Activated CD4-positive, alpha-beta T cell treated with anti-CD3 and anti-CD28 coated beads, Interleukin-10, Interleukin-2, amounts not matched to agents 100 ng/mL and 50 ng/mL, durations not matched to agents 16 hours and 8 hours (primary cell): Measurements from ENCODE around the gene MEAK7.
"Not testable (repeated sequence)": the region's sequence is repeated elsewhere in the genome, so short reads cannot be mapped to it uniquely, and the experiment has no call there.

ENCODE experiments used
- DNase-seq: peaks from one replicate; pipeline ENCODE4 v3.0.0-alpha.2; 2020

Gene MEAK7

DNA sequence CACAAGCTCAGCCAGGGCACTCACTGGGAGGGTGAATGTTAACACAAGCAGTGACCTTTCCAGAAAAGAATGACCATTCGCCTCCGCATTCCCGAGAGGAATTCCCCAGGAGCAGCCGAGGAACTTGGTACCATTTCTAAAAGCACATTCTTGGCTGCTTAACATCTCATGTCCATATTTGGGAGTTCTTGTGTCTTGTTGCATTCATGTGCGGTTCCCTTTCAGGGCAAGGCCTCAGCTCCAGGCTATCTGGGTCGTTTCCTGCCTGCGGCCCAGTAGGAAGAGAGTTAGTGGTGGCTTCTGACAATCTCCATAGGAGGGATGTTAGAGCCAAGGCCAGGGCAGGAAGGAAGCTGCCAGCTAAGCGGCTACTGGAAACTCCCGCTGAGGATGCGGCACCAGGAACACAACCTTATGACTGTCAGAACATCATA, 27.8 kb upstream of the MEAK7 start:
- no peak for DNase-seq

DNA sequence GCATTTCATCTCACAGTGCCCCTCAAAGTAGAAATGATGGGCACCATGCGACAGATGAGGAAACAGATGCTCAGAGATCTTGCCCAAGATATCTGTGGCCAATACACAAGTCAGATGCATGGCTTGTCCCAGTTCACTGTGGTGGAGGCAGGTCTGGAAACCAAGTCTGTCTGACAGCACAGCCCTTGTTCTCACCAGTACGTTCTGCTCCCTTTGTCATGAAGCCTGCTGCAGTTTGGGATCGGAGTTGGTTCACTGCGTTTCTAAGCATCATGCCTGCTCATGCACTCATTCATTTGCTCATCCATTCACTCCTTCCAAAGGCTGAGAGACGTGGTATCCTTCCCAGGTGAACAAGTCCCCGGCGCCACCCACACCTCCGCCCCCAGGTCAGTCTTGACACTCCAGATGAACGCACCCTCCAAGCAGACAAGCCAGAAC, 27.2 kb upstream of the MEAK7 start:
- DNase-seq, result no peak

DNA sequence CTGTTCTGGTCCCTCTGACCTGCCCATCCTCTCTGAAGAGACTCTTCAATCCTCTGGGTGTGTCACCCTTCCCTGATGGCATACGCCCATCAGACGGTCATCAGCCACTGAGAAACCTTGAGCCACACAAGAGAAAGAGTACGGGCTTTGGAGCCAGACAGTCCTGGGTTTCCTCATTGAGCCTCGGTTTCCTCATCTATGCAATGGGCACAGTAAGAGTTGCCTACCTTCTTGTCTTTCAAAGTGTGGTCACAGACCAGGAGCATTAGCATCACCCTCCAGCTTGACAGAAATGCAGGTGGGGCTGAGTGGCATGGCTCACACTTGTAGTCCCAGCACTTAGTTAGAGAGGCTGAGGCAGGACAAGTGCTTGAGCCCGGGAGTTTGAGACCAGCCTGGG, 26.1 kb upstream of the MEAK7 start:
- no peak for DNase-seq

DNA sequence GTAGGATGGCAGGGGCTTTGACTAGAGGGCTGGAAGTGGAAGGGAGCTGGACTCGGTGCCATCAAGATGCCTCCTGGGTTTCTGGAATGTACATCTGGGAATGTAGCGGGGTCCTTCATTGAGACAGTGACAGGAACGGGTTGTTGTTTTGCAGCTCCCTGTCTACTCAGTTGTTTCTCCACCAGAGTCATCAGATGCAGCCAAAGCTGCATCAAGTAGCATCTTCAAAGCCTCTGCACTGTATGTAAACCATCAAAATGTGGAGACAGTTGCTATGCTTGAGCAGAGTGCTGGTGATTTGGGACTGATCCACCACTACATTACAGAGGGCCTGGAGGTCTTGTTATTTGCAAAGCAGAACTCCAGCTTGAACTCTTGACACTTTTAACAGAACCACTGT, 25.1 kb upstream of the MEAK7 start:
- no peak for DNase-seq

DNA sequence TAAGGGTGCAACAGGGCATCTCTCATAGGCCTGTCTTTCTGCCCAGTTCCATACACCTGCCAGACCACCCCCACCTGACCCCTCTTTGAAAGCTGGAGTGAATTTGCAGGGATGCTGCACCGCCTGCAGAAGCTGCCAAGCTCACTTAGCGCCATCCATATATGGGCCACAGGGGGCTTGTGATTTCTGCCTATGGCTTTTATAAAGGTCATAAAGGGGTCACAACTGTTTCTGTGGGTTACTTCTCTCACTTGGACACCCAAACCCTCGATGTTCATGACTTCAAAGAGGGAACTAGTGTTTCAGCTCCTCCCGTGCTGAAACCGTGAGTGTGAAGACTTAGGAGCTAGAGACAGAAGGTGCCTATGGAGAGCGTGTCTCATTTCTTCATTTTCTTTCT, 23.9 kb upstream of the MEAK7 start:
- DNase-seq, result no peak

DNA sequence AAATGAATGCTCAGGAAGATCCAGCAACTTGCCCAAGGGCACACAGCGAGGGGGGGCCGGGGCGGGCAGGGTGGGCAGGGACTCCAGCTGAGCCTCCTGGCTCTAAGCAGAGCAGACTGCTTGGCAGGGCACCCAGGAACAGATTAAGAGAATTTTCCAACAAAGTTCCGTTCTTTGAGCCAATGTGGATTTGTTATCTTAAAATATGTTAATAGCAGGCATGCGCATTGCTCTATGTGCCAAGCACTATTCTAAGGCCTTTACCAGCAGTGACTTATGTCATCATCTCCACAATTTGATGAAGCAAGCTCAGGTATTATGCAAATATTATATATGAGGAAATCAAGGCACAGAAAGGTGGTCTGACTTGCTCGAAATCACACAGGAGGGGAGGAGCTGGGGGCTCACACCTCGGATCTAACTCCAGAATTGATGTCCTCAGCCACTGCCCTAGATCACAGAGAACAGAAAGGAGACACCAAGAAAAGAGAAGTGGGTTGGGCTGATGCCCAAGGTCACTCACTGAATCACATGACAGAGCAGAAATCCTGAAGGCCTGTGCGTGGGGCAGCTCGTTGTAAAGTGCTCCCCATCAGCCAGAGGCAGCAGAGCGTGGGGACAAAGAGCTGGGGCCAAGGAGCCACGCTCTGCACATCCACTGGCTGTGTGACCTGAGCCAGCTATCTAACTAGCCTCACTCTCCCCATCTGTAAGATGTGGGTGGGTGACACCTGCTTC, 23.2 kb upstream of the MEAK7 start:
- no peak for DNase-seq

DNA sequence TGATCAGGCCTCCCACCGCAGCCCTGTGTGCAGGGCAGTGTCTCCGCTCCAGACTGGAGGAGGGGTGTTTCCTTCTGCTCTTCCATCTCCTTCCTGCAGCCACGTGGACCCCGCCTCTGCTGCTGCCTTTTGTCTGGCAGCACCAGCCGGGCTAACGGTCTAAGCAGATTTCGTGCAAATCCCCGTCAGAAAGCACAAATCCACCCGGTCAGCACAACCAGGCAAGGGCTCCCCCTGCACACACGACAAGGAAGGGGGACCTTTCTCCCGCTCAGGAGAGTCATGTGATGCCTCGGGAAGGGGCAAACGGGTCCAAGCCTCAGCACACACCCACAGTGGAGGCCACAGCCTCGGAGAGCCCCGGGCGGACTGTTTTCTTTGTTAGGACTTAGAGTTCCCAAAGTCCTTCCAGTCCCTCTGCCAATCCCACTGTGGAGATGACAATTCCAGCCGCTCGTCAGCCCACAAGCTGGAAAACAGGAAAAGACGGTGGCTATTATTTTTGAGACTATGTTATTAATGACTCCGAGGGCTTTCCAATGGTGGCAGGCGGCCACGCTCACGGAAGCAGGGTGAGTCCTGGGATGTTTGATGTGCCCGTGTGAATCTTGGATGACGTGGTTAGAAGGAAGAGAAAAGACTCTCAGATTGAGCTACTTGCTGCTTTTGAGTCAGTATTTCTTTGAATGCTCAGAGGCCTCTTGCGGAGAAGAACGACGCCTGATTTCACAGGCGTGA, 22.5 kb upstream of the MEAK7 start:
- DNase-seq, result no peak

DNA sequence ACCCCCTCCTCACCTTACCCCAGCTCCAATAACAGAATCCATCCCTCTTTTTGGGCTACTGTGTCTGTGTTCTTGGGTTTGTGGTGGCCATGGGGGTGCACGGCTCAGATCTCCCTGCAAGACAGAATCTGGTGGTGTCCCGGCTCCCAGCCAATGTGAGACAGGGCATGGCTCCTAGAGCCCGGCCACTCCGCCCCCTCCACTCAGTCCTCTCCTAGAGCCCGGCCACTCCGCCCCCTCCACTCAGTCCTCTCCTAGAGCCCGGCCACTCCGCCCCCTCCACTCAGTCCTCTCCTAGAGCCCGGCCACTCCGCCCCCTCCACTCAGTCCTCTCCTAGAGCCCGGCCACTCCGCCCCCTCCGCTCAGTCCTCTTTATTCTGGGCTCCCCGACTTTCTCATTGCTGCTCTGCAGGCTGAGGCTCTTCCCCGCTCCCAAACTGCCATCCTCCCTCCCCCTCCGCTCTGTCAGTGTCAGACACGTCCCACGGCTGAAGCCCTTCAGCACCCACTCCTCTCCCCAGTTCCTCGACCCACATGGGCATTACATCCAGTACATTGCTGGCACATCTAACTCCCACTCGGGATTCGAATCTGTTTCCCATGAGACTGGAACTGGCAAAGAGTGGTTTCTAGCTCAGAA, 20.6 kb upstream of the MEAK7 start:
- DNase-seq, result not testable (repeated sequence)

DNA sequence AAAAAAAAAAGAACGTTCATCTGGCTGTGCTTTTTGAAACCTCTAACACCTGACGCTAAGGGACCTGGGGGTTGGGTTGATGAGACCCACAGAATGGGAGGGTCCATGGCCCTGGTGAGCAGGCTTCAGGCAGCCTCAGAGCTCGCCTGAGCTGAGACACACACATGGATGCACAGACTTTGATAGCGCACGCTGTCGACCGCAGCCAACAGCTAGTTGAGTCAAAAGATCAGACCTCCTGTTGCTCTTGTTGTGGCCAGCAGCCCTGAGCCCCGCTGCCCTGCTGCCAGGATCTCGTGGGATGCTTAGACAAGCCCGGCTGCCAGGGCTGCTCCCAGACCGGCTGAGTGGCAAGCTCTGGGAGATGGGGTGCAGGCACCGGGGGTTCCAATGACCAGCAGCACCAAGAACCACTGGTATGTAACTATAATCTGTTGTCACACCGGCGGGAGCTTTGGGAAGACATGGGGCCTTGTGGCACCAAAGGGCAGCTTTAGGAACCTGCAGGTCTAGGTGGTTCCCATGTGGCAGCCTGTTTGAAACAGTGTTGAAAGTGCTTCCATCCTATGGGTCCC, 20.0 kb upstream of the MEAK7 start:
- DNase-seq, result no peak

DNA sequence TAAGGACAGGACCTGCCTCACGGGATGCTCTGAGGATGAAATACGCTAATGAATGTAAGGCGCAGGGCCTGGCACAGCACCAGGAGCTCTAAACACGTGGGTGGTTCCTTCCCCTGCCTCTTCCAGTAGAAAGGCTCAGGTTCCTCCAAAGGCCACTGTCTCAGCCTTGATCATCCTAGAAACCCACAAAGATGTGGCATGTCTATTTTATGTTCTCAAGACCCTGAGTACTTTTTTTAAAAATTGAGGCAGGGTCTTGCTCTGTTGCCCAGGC, 17.0 kb upstream of the MEAK7 start:
- no peak for DNase-seq

DNA sequence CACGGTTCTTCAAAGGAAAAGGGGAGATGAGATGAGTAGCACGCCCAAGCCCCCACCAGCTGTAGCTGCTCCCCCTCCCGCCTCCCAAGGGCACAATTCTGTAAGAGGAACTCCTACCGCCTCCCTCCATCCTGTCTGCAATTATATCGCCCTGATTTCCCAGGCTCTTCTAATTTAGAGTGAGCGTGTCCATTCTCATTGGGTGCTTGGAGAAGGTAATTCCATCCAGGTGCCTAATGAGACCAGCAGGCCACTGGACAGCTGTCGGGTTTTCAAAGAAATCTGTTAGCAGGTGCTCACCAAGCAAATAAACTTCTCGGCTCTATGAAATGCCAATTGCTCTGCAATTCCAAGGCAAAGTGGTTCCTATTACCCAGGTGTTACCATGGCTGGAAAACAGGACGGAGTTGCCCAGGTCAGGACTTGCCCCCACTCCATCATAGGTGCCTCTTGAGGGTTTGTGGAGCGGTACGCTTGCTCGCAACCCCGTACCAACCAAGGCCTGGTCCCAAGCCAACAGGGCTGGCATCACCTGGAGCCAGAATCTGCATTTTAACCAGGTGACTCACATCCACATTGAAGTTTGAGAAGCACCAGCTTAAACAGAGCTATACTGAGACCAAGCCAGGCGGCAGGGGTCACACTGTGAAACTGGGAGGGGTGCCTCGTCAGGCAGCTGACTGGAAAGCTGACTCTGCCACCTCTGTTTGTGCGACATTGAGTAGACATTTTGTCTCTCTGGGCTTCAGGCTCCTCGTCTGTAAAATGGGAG, 16.5 kb upstream of the MEAK7 start:
- DNase-seq, result no peak

DNA sequence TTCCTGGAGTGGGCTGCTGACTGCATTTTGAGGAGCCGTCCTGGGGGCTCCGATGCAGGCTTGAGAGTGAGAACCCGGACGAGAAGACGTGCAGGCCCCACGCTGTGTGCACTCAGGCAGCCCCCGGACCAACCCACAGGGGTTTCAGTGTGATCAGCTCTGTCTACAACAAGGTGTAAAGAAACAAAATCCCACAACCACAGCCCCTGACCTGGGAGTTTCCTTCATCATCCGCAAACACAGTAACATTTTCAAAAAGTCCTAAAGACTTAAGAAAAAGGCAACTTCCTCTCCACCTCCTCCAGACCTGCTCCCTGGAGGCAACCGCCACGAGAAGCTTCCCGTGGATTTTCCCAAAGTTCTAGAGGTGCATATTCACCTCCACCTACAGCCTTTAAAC, 15.4 kb upstream of the MEAK7 start:
- DNase-seq, result peak; percentile 35

DNA sequence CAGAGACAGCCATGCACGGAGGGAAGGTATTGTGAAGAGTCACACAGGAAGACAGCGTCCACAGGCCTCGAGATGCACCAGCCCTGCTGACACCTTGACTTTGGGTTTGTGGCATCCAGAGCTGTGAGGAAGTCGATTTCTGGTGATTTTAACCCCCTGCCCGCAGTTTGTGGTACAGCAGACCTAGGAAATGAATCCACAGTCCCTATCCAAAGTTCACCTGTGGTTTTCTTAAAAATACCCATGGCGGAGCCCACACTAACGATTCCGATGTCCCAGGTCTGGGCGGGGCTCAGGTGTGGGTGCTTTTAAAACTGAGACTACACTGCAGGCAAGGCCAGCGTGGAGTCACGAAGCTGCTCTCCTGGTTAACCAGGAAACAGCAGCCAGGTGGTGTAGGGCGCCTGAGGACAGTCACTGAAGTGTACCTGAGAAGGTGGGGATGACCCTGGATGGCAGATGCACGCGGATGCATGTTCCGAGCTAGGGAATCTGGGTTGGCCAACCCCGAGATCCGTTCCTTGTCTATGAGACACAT, 14.4 kb upstream of the MEAK7 start:
- peak; percentile 81 for DNase-seq

DNA sequence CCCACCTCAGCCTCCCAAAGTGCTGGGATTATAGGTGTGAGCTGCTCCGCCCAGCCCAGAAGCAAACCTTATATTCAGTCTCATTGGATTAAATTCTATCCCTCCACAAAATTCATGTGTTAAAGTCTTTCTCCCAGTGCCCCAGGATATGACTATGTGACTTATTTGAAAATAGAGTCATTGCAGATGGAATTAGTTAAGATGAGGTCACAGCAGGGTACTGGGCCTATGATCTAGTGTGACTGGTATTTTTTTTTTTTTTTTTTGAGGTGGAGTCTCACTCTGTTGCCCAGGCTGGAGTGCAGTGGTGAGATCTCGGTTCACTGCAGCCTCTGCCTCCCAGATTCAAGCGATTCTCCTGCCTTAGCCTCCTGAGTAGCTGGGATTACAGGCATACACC, 13.8 kb upstream of the MEAK7 start:
- not testable (repeated sequence) for DNase-seq

DNA sequence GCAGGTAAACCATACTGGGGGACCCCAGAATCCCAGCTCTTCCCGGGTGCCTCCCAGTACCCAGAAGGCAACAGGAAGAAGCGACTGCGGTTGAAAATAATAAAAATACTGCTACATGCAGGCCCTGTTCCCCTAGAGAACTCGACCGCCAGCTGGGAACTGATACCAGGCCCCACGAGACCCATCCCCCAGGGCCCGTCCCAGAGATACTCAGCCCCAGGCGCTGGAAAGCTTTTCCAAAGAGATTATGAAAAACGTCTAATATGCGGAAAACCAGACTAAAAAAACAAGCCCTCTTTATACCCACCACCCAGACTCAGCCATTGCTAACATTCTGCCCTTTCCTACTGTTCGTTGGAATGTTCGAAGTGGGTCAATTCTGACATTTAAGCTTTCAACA, 12.9 kb upstream of the MEAK7 start:
- no peak for DNase-seq

DNA sequence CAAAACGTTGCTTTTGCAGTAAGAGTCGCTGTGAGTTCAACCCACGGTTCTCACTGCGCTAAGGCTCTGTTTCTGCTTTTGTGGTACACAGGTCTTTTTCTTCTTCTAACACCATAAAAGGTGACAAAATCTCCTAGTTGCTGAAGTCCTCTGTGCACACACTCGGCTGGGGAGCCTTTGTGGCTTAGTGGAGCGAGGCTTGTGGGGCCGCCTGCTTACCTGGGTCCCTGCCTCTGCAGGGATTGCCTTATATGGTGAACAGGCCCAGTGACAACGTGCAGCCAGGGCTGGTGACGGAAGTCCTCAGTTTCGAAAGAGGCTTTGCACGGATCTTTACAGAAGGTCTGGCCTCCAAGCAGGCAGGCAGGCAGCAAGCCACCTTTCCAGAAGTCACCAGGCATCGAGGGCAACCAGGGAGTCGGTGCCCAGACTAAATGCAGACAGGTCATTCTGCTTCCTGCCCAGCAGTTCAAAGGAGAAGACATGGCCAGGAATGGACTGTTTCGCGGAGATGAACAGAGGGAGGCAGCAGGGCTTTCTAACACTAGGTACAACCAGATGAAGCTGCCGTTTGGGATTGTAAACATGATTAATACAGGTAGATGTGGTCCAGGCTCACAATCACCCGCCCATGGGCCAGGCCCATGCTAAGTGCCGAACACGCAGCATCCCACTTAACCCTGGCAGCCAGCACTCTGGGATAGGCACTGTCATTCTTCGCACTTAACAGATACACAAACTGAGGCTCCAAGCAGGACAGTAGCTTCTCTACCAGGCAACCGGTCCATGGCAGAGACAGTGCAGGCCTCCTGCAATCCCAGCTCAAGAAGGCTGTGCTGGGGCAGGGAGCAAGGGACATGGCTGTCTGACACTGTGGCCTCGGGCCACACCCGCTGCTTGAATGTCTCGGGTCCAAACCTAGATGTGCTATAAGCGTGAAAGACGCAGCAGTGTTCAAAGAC, 10.7 kb upstream of the MEAK7 start:
- DNase-seq, result peak; percentile 97

DNA sequence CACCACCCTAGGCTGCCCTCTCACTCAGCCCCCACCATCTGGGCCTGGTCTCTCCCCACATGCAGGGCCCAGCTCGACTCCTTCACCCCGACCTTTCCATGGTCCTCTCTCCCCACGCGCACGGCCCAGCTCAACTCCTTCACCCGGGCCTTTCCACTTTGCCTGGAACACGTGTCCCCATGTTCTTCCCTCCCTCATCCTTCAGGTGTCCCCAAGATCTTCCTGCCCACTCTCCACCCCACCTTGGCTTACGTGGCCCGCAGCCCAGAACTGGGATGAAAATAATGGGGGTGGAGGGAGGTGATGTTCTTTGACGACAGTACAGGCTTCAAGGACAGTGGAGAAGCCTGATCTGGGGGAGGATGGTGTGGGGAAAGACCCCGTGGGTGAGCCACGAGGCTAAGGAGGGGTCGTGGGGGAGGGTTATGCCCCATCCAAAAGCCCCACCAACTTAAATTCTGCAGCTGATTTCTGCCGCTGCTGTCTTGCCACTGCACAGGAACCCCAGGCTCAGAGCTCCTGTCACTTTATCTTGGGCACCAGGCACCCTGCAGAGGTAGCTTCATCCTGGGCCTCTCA, 9.9 kb upstream of the MEAK7 start:
- DNase-seq, result no peak

DNA sequence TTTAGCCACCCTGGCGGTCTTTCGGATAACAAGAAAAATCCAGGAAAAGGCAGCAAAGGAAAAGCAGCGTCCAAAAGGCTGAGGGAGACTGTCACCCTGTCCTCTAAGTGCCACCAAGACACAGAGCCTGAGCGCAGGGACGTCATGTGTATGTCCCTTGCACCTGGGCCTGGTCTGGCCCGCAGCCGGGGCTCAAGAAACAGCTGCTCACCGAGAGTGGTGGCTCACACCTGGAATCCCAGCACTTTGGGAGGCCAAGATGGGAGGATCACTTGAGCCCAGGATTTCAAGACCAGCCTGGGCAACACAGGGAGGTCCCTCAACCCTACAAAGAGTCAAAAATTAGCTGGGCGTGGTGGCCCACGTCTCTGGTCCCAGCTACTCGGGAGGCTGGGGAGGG, 9.2 kb upstream of the MEAK7 start:
- DNase-seq, result no peak

DNA sequence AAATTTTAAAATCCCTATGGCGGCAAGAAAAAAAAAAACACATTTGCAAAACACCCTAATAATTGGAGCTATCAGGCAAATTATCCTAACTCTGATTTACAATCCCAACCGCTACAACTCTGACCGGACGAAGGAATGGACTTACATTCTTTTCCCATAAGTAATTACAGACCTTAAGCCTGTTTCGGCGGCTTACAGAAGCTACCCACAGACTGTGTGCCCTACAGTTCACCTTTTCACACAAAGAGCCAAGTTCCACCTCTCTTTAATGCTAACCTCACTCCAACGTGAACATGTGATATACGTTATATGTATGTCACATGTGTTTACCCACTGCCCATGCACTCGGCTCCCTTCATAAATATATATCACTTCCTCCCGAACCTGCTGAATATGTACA, 8.7 kb upstream of the MEAK7 start:
- no peak for DNase-seq

DNA sequence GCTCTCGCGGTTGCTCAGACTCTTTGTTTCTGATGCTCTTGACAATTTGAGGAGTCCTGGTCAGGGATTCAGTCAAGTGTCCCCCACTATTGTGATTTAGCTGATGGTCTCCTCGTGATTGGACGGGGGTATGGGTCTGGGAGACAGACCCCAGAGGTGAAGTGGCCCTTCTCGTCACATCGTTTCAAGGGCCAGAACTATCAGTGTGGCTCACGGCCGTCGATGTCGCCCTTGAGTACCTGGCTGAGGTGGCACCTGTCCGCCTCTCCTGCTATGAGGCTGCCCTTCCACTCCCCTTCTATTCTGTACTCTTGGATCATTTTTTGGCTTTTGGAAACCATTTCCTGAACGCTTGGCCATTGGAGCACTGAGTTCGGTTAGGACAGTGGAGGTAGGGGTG, 7.4 kb upstream of the MEAK7 start:
- no peak for DNase-seq

DNA sequence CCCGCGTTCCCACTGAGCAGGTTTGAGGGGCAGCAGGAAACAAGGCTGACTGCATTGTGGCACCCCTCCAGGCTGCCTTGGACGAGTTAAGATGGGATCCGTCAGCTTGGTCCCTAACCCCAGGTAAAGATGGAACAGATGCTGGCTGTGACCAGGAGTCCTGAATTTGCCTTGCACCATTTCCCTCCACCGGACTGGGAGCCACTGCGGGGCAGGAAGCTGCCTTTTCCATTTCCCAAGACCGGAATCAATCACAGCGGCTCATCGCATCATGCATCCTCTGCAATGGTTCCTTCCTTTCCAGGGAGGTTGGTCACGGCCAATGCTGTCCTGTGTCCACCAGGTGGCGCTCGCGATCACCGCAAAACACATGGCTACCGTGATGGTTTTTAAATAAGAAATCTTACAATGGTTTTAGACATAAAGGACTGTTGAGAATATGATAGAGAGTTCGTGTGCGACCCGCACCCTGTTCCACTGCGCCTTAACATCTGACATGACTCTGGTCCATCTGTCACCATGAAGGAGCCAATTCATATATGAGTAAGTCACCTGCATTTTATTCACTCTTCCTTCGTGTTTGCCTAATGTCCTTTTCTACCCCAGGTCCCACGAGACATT, 6.8 kb upstream of the MEAK7 start:
- DNase-seq, result peak; percentile 88
